Activated CD8-positive, alpha-beta T cell treated with anti-CD3 and anti-CD28 coated beads for 36 hours (primary cell): ENCODE data around the gene KLF16. TPM values are rescaled to one million over a fixed set of nuclear protein-coding genes. Genes with fewer than 3 reads are reported as not detected.

ENCODE experiments used
- ATAC-seq: fragments of 200-7000 bp; cut with Tn5 transposase; one replicate; pipeline ENCODE4 v1.10.0; 2021; ENCODE audit warnings: mild to moderate bottlenecking, moderate library complexity
- CTCF ChIA-PET: fragments of 350-600 bp; sonication (Branson Sonifier 250); formaldehyde crosslinking; loops from one replicate; lab custom pipeline; 2021; ENCODE audit warnings: antibody characterized with exemption; lab: Charles Lee
- POLR2A ChIA-PET: fragments of 350-600 bp; sonication (Branson Sonifier 250); formaldehyde crosslinking; loops from one replicate; lab custom pipeline; 2021; ENCODE audit warnings: antibody characterized with exemption; lab: Charles Lee
- DNase-seq: peaks from one replicate; pipeline ENCODE4 v3.0.0-alpha.2; 2020
- H3K27ac Mint-ChIP-seq: one replicate; pipeline ENCODE4 v1.8.0; 2021; ENCODE audit warnings: mild to moderate bottlenecking, mixed read lengths
- H3K27me3 Mint-ChIP-seq: one replicate; pipeline ENCODE4 v1.8.0; 2021; ENCODE audit warnings: mixed read lengths
- H3K36me3 Mint-ChIP-seq: one replicate; pipeline ENCODE4 v1.8.0; 2021; ENCODE audit warnings: low read depth, mixed read lengths
- H3K4me1 Mint-ChIP-seq: one replicate; pipeline ENCODE4 v1.8.0; 2021; ENCODE audit warnings: low read depth, mixed read lengths
- H3K4me3 Mint-ChIP-seq: one replicate; pipeline ENCODE4 v1.8.0; 2021; ENCODE audit warnings: mild to moderate bottlenecking, moderate library complexity, mixed read lengths
- H3K9me3 Mint-ChIP-seq: one replicate; pipeline ENCODE4 v1.8.0; 2021; ENCODE audit warnings: mixed read lengths
- intact Hi-C: fragments of 100-400 bp; cut with micrococcal nuclease; formaldehyde crosslinking; loops from one replicate; pipeline ENCODE4 v1.10.0; 2022
- total RNA-seq, 2 experiments: library from RNA; stranded (reverse); gene quantifications; one replicate each; pipeline ENCODE4 v1.2.3, GENCODE V29; 2021
- TF ChIP-seq, protein P1 (sequence below): fragments of 200-600 bp; IDR thresholded peaks from one replicate; pipeline ENCODE4 v1.8.0; 2022; ENCODE audit warnings: antibody characterized with exemption, mild to moderate bottlenecking

KLF16 gene
- total RNA-seq, 2 experiments from 2014 or later: 25.6 to 27.7 TPM

DNA sequence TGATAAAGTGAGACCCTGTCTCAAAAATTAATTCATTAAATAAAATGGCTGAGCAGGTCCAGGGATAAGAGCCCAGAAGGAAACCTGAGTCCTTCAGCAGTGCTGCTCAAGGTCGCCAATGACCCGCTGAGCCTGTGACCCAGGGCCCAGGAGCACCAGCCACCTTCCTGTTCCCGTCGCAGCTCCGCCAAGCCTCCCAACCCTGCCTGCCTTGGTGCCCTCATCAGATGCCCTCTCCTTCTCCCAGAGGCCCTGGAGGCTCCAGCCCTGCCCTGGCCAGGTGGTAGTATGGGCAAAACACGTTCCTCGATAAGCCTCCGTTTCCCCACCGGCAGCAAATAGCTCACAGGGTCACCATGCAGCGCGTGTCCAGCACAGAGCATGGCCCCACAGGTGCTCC is 17.7 kb downstream of the KLF16 start:
- intact Hi-C loops: no loop called here
- Mint-ChIP-seq H3K36me3 (peaks cover 6% of the 10 kb centered on the region), H3K27ac (no peak overlapping the region), H3K27me3 (no peaks in the 10 kb centered on the region), H3K9me3 (no peaks in the 10 kb centered on the region), H3K4me1 (peaks cover 57% of the 10 kb centered on the region), H3K4me3 (peak overlapping the region; percentile 84)
- TF ChIP-seq, protein P1, sequence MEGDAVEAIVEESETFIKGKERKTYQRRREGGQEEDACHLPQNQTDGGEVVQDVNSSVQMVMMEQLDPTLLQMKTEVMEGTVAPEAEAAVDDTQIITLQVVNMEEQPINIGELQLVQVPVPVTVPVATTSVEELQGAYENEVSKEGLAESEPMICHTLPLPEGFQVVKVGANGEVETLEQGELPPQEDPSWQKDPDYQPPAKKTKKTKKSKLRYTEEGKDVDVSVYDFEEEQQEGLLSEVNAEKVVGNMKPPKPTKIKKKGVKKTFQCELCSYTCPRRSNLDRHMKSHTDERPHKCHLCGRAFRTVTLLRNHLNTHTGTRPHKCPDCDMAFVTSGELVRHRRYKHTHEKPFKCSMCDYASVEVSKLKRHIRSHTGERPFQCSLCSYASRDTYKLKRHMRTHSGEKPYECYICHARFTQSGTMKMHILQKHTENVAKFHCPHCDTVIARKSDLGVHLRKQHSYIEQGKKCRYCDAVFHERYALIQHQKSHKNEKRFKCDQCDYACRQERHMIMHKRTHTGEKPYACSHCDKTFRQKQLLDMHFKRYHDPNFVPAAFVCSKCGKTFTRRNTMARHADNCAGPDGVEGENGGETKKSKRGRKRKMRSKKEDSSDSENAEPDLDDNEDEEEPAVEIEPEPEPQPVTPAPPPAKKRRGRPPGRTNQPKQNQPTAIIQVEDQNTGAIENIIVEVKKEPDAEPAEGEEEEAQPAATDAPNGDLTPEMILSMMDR: no peak
- DNase-seq: no peak
- POLR2A ChIA-PET: interaction anchor here (1.4 to 2.2 kb wide), 3 partner anchors 8 to 24 kb away, joined by 3 to 16 read pairs (median 4); no protein-coding TSS in a partner anchor
- CTCF ChIA-PET: interaction anchor here (1.2 to 2.7 kb wide), 3 partner anchors 8 to 20 kb away, joined by 3 to 24 read pairs (median 6); no protein-coding TSS in a partner anchor
- ATAC-seq: no peak

DNA sequence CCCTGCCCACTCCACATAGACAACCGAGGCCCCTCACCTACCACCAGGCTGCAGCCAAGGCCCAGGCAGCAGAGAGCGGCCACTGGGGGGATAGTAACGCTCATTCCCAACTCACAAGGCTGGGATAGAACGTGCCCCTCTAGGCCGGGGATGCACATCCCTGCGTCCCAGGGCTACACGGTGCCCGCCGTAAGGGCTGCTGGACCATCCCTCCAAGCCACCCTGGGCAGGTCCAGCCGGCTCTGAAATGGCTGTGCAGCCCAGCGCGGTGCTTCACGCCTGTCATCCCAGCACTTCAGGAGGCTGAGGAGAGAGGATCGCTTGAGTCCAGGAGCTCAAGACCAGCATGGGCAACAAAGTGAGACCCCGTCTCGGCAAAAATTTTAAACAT is 18.3 kb downstream of the KLF16 start:
- POLR2A ChIA-PET: interaction anchor here (1.5 kb wide), 1 partner anchor 23 kb away, joined by 3 read pairs; no protein-coding TSS in a partner anchor
- TF ChIP-seq, protein P1: no peak
- intact Hi-C loops: no loop called here
- H3K27me3 Mint-ChIP-seq: no peaks in the 10 kb centered on the region
- no peak overlapping the region for H3K4me3 Mint-ChIP-seq
- ATAC-seq (no peak), DNase-seq (no peak)
- CTCF ChIA-PET: interaction anchor here (1.7 to 2.7 kb wide), 2 partner anchors 7 to 19 kb away, joined by 6 to 24 read pairs; no protein-coding TSS in a partner anchor
- H3K27ac Mint-ChIP-seq: no peak overlapping the region
- no peaks in the 10 kb centered on the region for H3K9me3 Mint-ChIP-seq
- H3K4me1 Mint-ChIP-seq: peaks cover 58% of the 10 kb centered on the region
- peaks cover 6% of the 10 kb centered on the region for H3K36me3 Mint-ChIP-seq

DNA sequence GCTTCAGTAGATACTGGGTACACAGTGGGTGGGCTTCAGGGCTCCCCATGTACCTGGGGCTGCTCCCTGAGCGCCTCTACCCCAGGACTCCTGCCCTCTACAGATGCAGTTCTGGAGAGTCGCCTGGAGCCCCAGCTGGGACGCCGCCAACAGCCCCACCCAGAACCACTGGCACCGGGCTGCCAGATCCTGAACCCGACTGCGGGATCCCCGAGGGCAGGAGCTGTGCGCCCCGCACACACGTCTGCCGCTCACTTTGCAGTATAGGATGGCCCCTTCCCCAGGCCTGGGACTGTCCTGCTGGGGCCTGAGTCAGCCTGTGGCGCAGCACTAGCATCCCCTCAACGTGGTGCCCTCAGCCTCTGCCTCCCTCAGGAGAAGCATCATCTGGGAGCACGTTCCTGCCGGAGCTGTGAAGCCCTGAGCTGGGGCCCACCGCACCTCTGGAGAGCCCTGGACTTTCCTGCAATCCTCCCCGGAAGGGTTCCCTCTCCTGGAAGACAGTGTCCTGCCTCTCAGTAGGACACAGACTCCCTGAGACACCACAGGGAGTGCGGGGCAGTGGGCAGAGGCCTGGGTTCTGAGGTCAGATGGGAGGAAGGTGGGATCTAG is 18.8 kb downstream of the KLF16 start:
- POLR2A ChIA-PET: interaction anchor here (1.5 kb wide), 1 partner anchor 23 kb away, joined by 3 read pairs; no protein-coding TSS in a partner anchor
- H3K4me1 Mint-ChIP-seq: peaks cover 55% of the 10 kb centered on the region
- CTCF ChIA-PET: interaction anchor here (1.7 kb wide), 1 partner anchor 19 kb away, joined by 6 read pairs; no protein-coding TSS in a partner anchor

DNA sequence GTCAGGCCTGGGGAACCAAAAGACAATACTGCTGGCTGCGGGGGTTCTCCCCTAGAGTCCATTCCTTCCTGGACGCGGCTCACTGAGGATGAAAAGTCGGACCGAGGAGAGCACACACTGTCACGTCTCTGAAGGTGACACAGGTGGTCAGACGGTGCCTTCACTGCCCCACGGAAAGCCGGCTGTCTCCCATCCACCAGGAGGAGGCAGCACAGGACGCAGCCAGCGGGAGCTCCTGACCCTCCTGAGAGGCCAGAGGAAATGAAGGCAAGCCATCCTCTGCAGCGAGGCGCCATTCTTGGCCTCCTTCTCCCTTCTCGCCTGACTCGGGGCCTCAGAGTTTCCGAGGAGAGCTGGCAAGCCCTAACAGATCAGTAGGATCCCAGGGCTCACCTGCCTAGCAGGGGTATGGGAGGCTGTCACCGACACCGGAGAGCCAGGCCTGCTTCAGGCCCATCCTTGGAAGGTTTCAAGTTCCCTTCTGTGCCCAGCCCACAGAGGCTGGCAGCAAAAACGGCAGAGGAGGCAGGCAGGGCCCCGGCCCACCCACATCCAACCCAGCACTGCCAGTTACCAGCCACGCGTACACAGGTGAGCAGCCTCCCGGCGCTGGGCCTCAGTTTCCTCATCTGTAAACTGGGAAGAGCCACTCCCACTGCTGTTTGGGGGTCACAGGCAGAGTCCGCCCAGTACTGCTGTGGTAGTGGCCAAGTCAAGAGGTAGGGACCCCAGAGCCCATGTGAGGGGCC is 19.6 kb downstream of the KLF16 start:
- Mint-ChIP-seq H3K27ac (no peak overlapping the region), H3K4me1 (peaks cover 50% of the 10 kb centered on the region), H3K9me3 (no peaks in the 10 kb centered on the region), H3K36me3 (peaks cover 9% of the 10 kb centered on the region), H3K27me3 (no peaks in the 10 kb centered on the region), H3K4me3 (no peak overlapping the region)
- intact Hi-C loops: no loop called here
- POLR2A ChIA-PET: no interaction called here
- CTCF ChIA-PET: no interaction called here
- DNase-seq: no peak
- TF ChIP-seq, protein P1: no peak
- no peak for ATAC-seq

More for the DNA sequence above, 18.8 kb downstream of the KLF16 start:
- TF ChIP-seq, protein P1: no peak
- H3K27ac Mint-ChIP-seq: no peak overlapping the region
- no peaks in the 10 kb centered on the region for H3K9me3 Mint-ChIP-seq
- H3K27me3 Mint-ChIP-seq: no peaks in the 10 kb centered on the region
- intact Hi-C loops: no loop called here
- no peak overlapping the region for H3K4me3 Mint-ChIP-seq
- DNase-seq: no peak
- ATAC-seq: no peak
- H3K36me3 Mint-ChIP-seq: peaks cover 8% of the 10 kb centered on the region

DNA sequence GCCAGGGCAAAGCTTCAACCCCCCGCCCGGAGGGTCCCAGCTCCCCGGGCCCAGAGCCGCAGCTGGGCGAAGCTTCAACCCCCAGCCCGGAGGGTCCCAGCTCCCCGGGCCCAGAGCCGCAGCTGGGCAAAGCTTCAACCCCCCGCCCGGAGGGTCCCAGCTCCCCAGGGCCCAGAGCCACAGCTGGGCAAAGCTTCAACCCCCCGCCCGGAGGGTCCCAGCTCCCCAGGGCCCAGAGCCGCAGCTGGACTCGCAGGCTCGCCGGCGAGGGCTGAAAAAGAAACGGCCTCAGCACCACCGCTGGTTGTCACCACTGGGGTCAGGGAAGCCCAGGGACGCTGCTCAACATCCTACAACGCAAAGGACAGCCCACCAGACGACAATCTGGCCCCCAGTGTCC is 20.3 kb downstream of the KLF16 start:
- H3K27ac Mint-ChIP-seq: no peak overlapping the region
- no peaks in the 10 kb centered on the region for H3K27me3 Mint-ChIP-seq
- DNase-seq: no peak
- ChIA-PET CTCF (no interaction called here), POLR2A (interaction anchor here (0.9 kb wide), 1 partner anchor 16 kb away, joined by 3 read pairs; no protein-coding TSS in a partner anchor)
- TF ChIP-seq, protein P1: no peak
- H3K4me3 Mint-ChIP-seq: no peak overlapping the region
- peaks cover 49% of the 10 kb centered on the region for H3K4me1 Mint-ChIP-seq
- H3K9me3 Mint-ChIP-seq: no peaks in the 10 kb centered on the region
- H3K36me3 Mint-ChIP-seq: peaks cover 9% of the 10 kb centered on the region
- ATAC-seq: no peak
- intact Hi-C loops: no loop called here
